ENCODE data around the gene FBXW5. TPM values are rescaled to one million over a fixed set of nuclear protein-coding genes. Genes with fewer than 3 reads are reported as not detected.
A peak's percentile ranks its signal among the peaks of the same experiment; 100 is the strongest.

FBXW5 gene, protein sequence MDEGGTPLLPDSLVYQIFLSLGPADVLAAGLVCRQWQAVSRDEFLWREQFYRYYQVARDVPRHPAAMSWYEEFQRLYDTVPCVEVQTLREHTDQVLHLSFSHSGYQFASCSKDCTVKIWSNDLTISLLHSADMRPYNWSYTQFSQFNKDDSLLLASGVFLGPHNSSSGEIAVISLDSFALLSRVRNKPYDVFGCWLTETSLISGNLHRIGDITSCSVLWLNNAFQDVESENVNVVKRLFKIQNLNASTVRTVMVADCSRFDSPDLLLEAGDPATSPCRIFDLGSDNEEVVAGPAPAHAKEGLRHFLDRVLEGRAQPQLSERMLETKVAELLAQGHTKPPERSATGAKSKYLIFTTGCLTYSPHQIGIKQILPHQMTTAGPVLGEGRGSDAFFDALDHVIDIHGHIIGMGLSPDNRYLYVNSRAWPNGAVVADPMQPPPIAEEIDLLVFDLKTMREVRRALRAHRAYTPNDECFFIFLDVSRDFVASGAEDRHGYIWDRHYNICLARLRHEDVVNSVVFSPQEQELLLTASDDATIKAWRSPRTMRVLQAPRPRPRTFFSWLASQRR
- total RNA-seq: 421 TPM

DNA sequence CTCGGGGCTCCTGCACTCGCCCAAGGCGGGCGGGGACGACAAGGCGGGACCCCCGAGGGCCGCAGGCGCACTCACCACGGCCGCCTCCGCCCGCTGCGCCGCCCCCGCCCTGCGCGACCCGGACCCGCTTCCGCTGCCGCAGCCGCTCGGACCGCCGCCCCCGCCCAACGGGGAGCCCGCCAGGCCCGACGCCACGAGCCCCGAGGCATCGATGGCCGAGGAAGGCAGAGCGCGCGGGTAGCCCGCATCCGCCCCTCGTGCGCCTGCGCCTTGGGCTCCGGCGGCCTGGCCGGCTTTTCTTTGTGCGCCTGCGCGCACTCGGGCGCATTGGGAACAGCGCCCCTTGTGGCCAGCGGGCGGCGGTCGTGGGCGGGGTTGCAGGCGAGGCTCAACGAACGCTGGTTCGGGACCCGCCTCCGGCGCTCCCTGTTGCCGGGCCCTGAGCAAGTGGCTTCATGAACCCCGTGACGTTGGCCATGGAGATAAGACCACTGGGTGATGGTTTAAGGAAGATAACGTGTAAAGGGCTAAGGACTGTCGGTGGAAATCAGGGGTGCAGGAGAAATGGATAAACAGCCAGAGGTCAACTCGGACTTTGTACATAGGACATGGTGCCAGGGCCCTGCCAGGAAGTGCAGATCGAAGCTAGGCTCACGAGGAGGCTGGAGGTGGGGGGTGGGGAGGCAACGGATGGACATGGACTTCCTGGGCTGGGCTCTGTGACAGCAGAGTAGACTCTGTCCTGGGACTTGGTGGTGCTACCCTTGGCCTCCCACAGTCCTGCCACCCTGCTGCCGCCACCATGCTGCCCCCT lies at the start of gene FBXW5, which contains the start of gene C8G:
FBXW5 (minus strand) TSS at position 220 of the 814 bp plus-strand sequence. CDS start 655 bp downstream, outside the sequence.
C8G (plus strand) TSS at position 725 of the 814 bp plus-strand sequence; CDS start at position 803, 78 bp downstream.
- intact Hi-C loops (cut with DNase I): loop anchor here (1.0 to 5.0 kb wide), 7 partner anchors 41 to 142 kb away; partner anchors contain the start of genes EDF1, MAN1B1, PAXX and PHPT1
- TF ChIP-seq, protein P1, sequence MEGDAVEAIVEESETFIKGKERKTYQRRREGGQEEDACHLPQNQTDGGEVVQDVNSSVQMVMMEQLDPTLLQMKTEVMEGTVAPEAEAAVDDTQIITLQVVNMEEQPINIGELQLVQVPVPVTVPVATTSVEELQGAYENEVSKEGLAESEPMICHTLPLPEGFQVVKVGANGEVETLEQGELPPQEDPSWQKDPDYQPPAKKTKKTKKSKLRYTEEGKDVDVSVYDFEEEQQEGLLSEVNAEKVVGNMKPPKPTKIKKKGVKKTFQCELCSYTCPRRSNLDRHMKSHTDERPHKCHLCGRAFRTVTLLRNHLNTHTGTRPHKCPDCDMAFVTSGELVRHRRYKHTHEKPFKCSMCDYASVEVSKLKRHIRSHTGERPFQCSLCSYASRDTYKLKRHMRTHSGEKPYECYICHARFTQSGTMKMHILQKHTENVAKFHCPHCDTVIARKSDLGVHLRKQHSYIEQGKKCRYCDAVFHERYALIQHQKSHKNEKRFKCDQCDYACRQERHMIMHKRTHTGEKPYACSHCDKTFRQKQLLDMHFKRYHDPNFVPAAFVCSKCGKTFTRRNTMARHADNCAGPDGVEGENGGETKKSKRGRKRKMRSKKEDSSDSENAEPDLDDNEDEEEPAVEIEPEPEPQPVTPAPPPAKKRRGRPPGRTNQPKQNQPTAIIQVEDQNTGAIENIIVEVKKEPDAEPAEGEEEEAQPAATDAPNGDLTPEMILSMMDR (IDR thresholded peaks at IDR 0.05): peak; percentile 99
- no peaks in the 10 kb centered on the region for H3K27me3 ChIP-seq
- peak within 1 kb of the TSS; percentile 88 to 90 for H3K4me3 ChIP-seq
- H3K27ac ChIP-seq: peak within 1 kb of the TSS; percentile 52 to 87
- peaks cover 6 to 21% of the 10 kb centered on the region in 2 donors for H3K4me1 ChIP-seq
- H3K36me3 ChIP-seq: peaks cover 32 to 34% of the 10 kb centered on the region in 2 donors
- DNase-seq (ENCODE audit: low spot score in 2 of 2): peak; percentile 59 to 96
- no peaks in the 10 kb centered on the region for H3K9me3 ChIP-seq

DNA sequence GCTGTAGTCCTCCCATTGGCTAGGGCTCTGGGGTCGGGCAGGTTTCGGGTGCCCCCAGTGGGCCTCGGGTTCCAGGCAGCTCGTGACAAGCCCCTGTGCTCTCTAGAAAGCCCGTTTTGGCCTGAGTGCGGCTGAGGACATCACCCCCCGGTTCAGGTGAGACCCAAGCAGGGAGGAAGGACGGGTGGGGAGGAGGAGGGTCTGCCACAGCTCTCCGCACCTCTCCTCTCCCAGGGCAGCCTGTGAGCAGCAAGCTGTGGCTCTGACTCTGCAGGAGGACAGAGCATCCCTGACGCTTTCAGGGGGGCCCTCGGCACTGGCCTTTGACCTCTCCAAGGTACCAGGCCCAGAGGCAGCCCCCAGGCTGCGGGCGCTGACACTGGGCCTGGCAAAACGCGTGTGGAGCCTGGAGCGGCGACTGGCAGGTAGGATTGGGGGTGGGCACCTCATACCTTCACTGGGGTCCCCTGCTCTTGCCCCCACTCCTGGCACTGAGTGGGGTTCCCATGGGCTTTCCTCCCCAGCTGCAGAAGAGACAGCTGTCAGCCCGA lies 48.4 kb upstream of the FBXW5 start:
- TF ChIP-seq, protein P1 (IDR thresholded peaks at IDR 0.05): no peak
- Histone ChIP-seq H3K27me3 (no peaks in the 10 kb centered on the region), H3K4me1 (peaks cover 21 to 29% of the 10 kb centered on the region in 2 donors), H3K9me3 (no peaks in the 10 kb centered on the region), H3K27ac (peak overlapping the region; percentile 54 to 62), H3K36me3 (no peaks in the 10 kb centered on the region), H3K4me3 (peak overlapping the region; percentile 79 to 85)
- intact Hi-C loops (cut with DNase I): loop anchor here (1.0 to 5.0 kb wide), 5 partner anchors 35 to 202 kb away; partner anchors contain the start of genes ABCA2, FBXW5, MAN1B1 and PHPT1
- no peak for DNase-seq (ENCODE audit: low spot score in 2 of 2)

DNA sequence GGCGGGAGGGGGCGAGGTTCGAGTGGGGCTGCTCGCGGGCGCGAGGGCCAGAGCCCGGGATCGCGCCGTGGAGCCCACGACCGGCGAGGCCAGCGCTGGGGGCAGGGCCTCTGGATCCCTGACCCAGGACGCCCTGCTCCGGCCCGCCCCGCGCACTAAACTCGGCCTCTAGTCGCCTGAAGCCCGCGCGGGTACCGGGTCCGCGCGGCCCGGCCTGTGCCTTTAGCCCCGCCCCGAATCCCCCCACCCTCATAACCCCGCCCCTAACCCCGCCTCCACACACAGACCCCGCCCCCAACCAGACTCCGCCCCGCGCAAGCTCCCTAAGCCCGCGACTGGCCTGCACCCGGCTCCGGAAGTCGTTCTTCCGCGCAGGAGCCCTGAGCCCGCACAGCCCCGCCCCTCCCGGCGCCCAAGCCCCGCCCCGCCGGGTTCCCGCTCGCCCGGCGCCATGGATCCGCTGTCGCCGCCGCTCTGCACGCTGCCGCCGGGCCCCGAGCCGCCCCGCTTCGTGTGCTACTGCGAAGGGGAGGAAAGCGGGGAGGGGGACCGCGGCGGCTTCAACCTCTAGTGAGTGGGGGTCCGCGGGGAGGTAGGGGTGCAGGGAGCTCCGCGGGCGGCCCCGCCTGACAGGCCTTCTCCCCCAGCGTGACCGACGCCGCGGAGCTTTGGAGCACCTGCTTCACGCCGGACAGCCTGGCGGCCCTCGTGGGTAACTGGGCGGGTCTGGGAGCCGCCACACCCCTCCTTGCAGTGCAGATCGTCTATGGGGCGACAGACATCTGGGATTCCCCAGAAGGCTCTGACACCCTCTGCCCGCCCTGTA lies 47.7 kb upstream of the FBXW5 start, which contains the start of gene PAXX:
PAXX (plus strand) TSS at position 430 of the 826 bp plus-strand sequence; CDS start at position 452, 22 bp downstream.
- peak within 1 kb of the TSS; percentile 66 to 83 for H3K27ac ChIP-seq
- no peaks in the 10 kb centered on the region for H3K9me3 ChIP-seq
- peak; percentile 57 to 93 for DNase-seq (ENCODE audit: low spot score in 2 of 2)
- H3K36me3 ChIP-seq: no peaks in the 10 kb centered on the region
- TF ChIP-seq, protein P1 (IDR thresholded peaks at IDR 0.05): no peak
- intact Hi-C loops (cut with DNase I): loop anchor here (1.0 to 5.0 kb wide), 5 partner anchors 36 to 201 kb away; partner anchors contain the start of genes ABCA2, FBXW5, MAN1B1 and PHPT1
- peak within 1 kb of the TSS; percentile 79 to 85 for H3K4me3 ChIP-seq
- H3K27me3 ChIP-seq: no peaks in the 10 kb centered on the region
- H3K4me1 ChIP-seq: peaks cover 21 to 29% of the 10 kb centered on the region in 2 donors

DNA sequence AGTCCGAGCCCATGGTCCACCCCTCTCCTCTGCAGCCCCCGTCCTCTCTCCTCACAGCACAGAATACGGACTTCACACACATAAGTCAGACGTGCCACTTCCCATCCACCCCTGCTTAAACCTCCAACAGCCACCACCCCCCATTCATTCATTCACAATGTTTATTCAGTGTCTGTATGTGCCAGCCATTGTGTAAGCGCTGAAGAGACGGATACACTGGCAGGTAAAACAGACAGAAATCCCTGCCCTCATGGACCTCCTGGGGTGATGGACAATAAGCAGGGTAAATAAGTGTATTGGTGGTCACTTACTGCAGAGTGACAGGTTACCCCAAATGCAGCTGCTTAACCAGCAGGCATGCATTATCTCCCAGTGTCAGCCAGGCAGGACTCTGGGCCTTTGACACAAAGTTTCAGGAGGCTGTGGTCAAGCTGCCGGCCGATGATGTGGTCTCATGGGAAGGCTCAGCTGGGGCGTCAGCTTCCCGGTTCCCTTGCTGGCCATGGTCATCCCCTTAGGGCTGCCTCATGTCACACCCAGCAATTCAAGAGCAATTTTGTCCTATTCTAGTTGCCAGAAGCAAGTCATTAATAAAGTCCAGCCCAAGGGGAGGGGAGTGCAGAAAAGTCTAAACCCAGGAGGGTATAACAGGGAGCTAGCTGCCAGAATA lies 45.8 kb upstream of the FBXW5 start:
- H3K4me1 ChIP-seq: peaks cover 12 to 16% of the 10 kb centered on the region in 2 donors
- H3K27me3 ChIP-seq: no peaks in the 10 kb centered on the region
- TF ChIP-seq, protein P1 (IDR thresholded peaks at IDR 0.05): no peak
- no peak overlapping the region for H3K27ac ChIP-seq
- H3K36me3 ChIP-seq: no peaks in the 10 kb centered on the region
- intact Hi-C loops (cut with DNase I): loop anchor here (5.0 kb wide), 1 partner anchor 97 kb away; the partner anchor contains the start of gene MAN1B1
- no peak overlapping the region for H3K4me3 ChIP-seq
- H3K9me3 ChIP-seq: no peaks in the 10 kb centered on the region
- DNase-seq (ENCODE audit: low spot score in 2 of 2): no peak
